ENCODE measurements around the gene CHIC2. TPM values are rescaled to one million over a fixed set of nuclear protein-coding genes. Genes with fewer than 3 reads are reported as not detected.

CHIC2 gene
- total RNA-seq, 1 experiment from 2014 or later: 8.2 TPM

GRCh38 chr4:54063229-54063628, 1.2 kb downstream of the CHIC2 start:
- Histone ChIP-seq H3T11ph (ENCODE audit: low read length) (no peak overlapping the region), H3K9me3 (ENCODE audit: control insufficient read depth, low read depth, low read length) (no peaks in the 10 kb centered on the region), H4K91ac (ENCODE audit: insufficient read length, low read depth, low read length) (no peak overlapping the region), H2AFZ (ENCODE audit: low read length) (no peak overlapping the region), H3K4me2 (ENCODE audit: insufficient read depth, insufficient read length, low read length) (peak overlapping the region; percentile 98), H3K23me2 (ENCODE audit: insufficient read length, low read depth, low read length, poor library complexity, severe bottlenecking) (peaks cover 7% of the 10 kb centered on the region), H3K4ac (ENCODE audit: low read depth, low read length) (no peak overlapping the region), H3K27ac (ENCODE audit: insufficient read length, low read depth, low read length) (no peak overlapping the region), H4K20me1 (ENCODE audit: control insufficient read depth, insufficient read depth, insufficient read length) (no peaks in the 10 kb centered on the region), H2BK5ac (ENCODE audit: insufficient read length, low read length) (no peak overlapping the region), H3K79me1 (ENCODE audit: insufficient read depth, low read depth, low read length, poor library complexity, severe bottlenecking) (peaks cover 3% of the 10 kb centered on the region), H3K23ac (ENCODE audit: insufficient read length, low read depth, low read length) (no peak overlapping the region), H2BK20ac (ENCODE audit: low read depth, low read length, poor library complexity, severe bottlenecking) (no peak overlapping the region), H3K14ac (ENCODE audit: insufficient read depth, low read length) (no peak overlapping the region), H4K8ac (replicated peaks; ENCODE audit: insufficient read length, low read depth, low read length) (no peak overlapping the region), H3K27me3 (ENCODE audit: insufficient read depth, low read length) (no peaks in the 10 kb centered on the region), H2BK15ac (ENCODE audit: low read depth, low read length) (no peak overlapping the region), H2BK12ac (ENCODE audit: insufficient read length, low read depth, low read length) (no peak overlapping the region), H3K9ac (ENCODE audit: extremely low read depth, insufficient read length, low read length) (peak overlapping the region; percentile 81), H2AK5ac (ENCODE audit: insufficient read length, low read length) (no peak overlapping the region), H3K56ac (ENCODE audit: insufficient read length, low read depth, low read length) (no peak overlapping the region), H4K5ac (ENCODE audit: insufficient read length, low read depth, low read length) (no peak overlapping the region), H3K79me2 (ENCODE audit: insufficient read depth, low read length) (no peaks in the 10 kb centered on the region), H3K4me1 (ENCODE audit: insufficient read depth, low read length) (no peaks in the 10 kb centered on the region; the same call in 1 of the 2 replicates), H2BK120ac (ENCODE audit: low read depth, low read length, poor library complexity, severe bottlenecking) (no peak overlapping the region), H3K18ac (ENCODE audit: insufficient read length, low read depth, low read length) (no peak overlapping the region)
- Mint-ChIP-seq H3K36me3 (ENCODE audit: insufficient read depth in 1 of 3, low read depth in 3 of 3) (no peaks in the 10 kb centered on the region), H3K4me1 (peaks cover 31 to 38% of the 10 kb centered on the region in 2 experiments), H3K27ac (no peak overlapping the region; a peak in 1 of 7 replicates), H3K27me3 (ENCODE audit: low read depth) (peaks cover 4% of the 10 kb centered on the region), H3K9me3 (no peaks in the 10 kb centered on the region), H3K4me3 (peak overlapping the region; percentile 90 to 94)
- WGBS (ENCODE audit: extremely low coverage, insufficient read length, low lambda C conversion rate): no CpG with 5 or more reads among the region's 4 CpGs
- TF ChIP-seq CTCF (conservative IDR thresholded peaks at IDR 0.05): no peak
- DNase-seq: no peak
